SU-DHL-6 (cell line): Measurements from ENCODE around the gene DLST.

ENCODE experiments used
- H2AFZ ChIP-seq: fragments of 200-600 bp; sonication (generic); 2 replicates; pipeline ENCODE4 v1.6.1; 2014; ENCODE audit warnings: low read depth, mild to moderate bottlenecking, moderate library complexity, mixed read lengths, antibody characterized with exemption, low read length; ENCODE audit not compliant: severe bottlenecking
- H3F3A ChIP-seq: fragments of 200-600 bp; shearing (Covaris generic); 2 replicates; pipeline ENCODE4 v1.6.0; 2016; ENCODE audit warnings: antibody characterized with exemption, mild to moderate bottlenecking; ENCODE audit not compliant: insufficient read depth
- H3K27ac ChIP-seq: fragments of 200-600 bp; sonication (generic); 2 replicates; pipeline ENCODE4 v1.5.1; 2016; ENCODE audit warnings: low read depth, mild to moderate bottlenecking, low read length, moderate library complexity, mixed read lengths
- H3K27me3 ChIP-seq: fragments of 200-600 bp; sonication (generic), shearing (Covaris generic); 2 replicates; pipeline ENCODE4 v1.6.0; 2014; ENCODE audit warnings: mild to moderate bottlenecking, low read length
- H3K36me3 ChIP-seq: fragments of 200-600 bp; sonication (generic); 2 replicates; pipeline ENCODE4 v1.6.1; 2014; ENCODE audit warnings: mild to moderate bottlenecking, low read length, mixed read lengths
- H3K4me2 ChIP-seq: fragments of 300-600, 200-600 bp; shearing (Covaris generic), sonication (generic); 2 replicates; pipeline ENCODE4 v1.6.0; 2014; ENCODE audit warnings: low read length, low read depth, mild to moderate bottlenecking; ENCODE audit not compliant: poor library complexity, severe bottlenecking
- H3K4me3 ChIP-seq: fragments of 200-600 bp; sonication (generic); 2 replicates; pipeline ENCODE4 v1.5.1; 2014; ENCODE audit warnings: antibody characterized with exemption, low read length, mild to moderate bottlenecking, mixed read lengths; ENCODE audit not compliant: insufficient read depth, poor library complexity, severe bottlenecking
- H3K79me2 ChIP-seq: fragments of 200-600 bp; sonication (generic); 2 replicates; pipeline ENCODE4 v1.6.1; 2014; ENCODE audit warnings: mild to moderate bottlenecking, low read length, moderate library complexity; ENCODE audit not compliant: insufficient read depth
- H3K9ac ChIP-seq: fragments of 200-600 bp; sonication (generic); 2 replicates; pipeline ENCODE4 v1.7.0; 2014; ENCODE audit warnings: mild to moderate bottlenecking, low read length
- H3K9me2 ChIP-seq: fragments of 200-600 bp; sonication (generic); replicated peaks from 2 replicates; pipeline ENCODE4 v1.6.1; 2014; ENCODE audit warnings: low read length; ENCODE audit not compliant: insufficient read depth
- H3K9me3 ChIP-seq: fragments of 200-600 bp; sonication (generic); 2 replicates; pipeline ENCODE4 v1.6.1; 2014; ENCODE audit warnings: low read length, mixed read lengths; ENCODE audit not compliant: insufficient read depth
- H4K20me1 ChIP-seq: fragments of 200-600 bp; sonication (generic); 2 replicates; pipeline ENCODE4 v1.6.1; 2014; ENCODE audit warnings: low read depth, mild to moderate bottlenecking, antibody characterized with exemption, low read length, moderate library complexity, mixed read lengths
- CTCF ChIP-seq: fragments of 200-600 bp; sonication (generic); IDR thresholded peaks from one replicate; pipeline ENCODE4 v1.5.1; 2017; ENCODE audit warnings: antibody characterized with exemption, mild to moderate bottlenecking, low read length, moderate library complexity; ENCODE audit not compliant: insufficient read depth, poor library complexity, severe bottlenecking
- EZH2phosphoT487 ChIP-seq: fragments of 200-600 bp; sonication (generic), shearing (Covaris generic); conservative IDR thresholded peaks from 2 replicates; pipeline ENCODE4 v1.6.1; 2018; ENCODE audit warnings: mild to moderate bottlenecking, antibody characterized with exemption, low read length, moderate library complexity, mixed read lengths

Gene DLST

GRCh38 chr14:74896400-74896799 is 14.7 kb downstream of the DLST start:
- Histone ChIP-seq H3K9me2 (no peaks in the 10 kb centered on the region), H3F3A (no peaks in the 10 kb centered on the region), H3K27me3 (no peaks in the 10 kb centered on the region), H3K27ac (no peak overlapping the region), H3K4me3 (no peak overlapping the region), H3K4me2 (no peak overlapping the region), H3K79me2 (no peaks in the 10 kb centered on the region; the same call in 1 of the 2 replicates), H3K9ac (no peak overlapping the region), H2AFZ (no peak overlapping the region), H3K9me3 (no peaks in the 10 kb centered on the region), H3K36me3 (peaks cover 65% of the 10 kb centered on the region), H4K20me1 (no peaks in the 10 kb centered on the region)
- no peak for TF ChIP-seq CTCF
- TF ChIP-seq EZH2phosphoT487: no peak

GRCh38 chr14:74897642-74898041 is 15.9 kb downstream of the DLST start:
- H3K36me3 ChIP-seq: peaks cover 66% of the 10 kb centered on the region
- no peak overlapping the region for H3K27ac ChIP-seq
- H4K20me1 ChIP-seq: no peaks in the 10 kb centered on the region
- H3K27me3 ChIP-seq: no peaks in the 10 kb centered on the region
- no peaks in the 10 kb centered on the region for H3K9me2 ChIP-seq
- no peaks in the 10 kb centered on the region; the same call in 1 of the 2 replicates for H3K79me2 ChIP-seq
- no peaks in the 10 kb centered on the region for H3K9me3 ChIP-seq
- no peak overlapping the region for H3K4me2 ChIP-seq
- H3K4me3 ChIP-seq: no peak overlapping the region
- no peak overlapping the region for H2AFZ ChIP-seq
- H3K9ac ChIP-seq: no peak overlapping the region
- TF ChIP-seq CTCF (no peak), EZH2phosphoT487 (no peak)
- peaks cover 4% of the 10 kb centered on the region; the same call in 1 of the 2 replicates for H3F3A ChIP-seq

DNA sequence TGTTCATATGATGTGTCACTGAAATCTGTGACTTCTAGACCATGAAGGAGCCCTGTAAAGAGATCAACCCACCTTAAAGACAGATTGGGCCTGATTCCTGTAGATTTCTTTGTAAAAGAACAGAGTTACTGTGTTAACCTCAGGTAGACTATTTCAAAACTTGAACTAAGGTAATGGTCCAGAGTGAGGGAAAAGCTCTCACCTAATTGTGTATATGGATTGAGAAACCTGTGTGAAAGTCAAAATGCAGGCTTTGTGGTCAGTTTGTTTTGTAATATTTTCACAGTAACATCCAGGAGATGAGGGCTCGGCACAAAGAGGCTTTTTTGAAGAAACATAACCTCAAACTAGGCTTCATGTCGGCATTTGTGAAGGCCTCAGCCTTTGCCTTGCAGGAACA is 16.4 kb downstream of the DLST start:
- Histone ChIP-seq H4K20me1 (no peaks in the 10 kb centered on the region), H3K4me2 (no peak overlapping the region), H3K79me2 (no peaks in the 10 kb centered on the region; the same call in 1 of the 2 replicates), H3K36me3 (peaks cover 66% of the 10 kb centered on the region), H3K9me3 (no peaks in the 10 kb centered on the region), H3K9ac (no peak overlapping the region), H2AFZ (no peak overlapping the region), H3F3A (peaks cover 4% of the 10 kb centered on the region; the same call in 1 of the 2 replicates), H3K27me3 (no peaks in the 10 kb centered on the region), H3K27ac (no peak overlapping the region), H3K4me3 (no peak overlapping the region), H3K9me2 (no peaks in the 10 kb centered on the region)
- TF ChIP-seq EZH2phosphoT487 (no peak), CTCF (no peak)
